ENCODE data around the gene POLR3K. TPM values are rescaled to one million over a fixed set of nuclear protein-coding genes. Genes with fewer than 3 reads are reported as not detected.
"Not testable (repeated sequence)": the region's sequence is repeated elsewhere in the genome, so short reads cannot be mapped to it uniquely, and the experiment has no call there.

The POLR3K gene
- total RNA-seq, 6 experiments from 2014 or later: 3.5 to 6.3 (median 4.3) TPM

DNA sequence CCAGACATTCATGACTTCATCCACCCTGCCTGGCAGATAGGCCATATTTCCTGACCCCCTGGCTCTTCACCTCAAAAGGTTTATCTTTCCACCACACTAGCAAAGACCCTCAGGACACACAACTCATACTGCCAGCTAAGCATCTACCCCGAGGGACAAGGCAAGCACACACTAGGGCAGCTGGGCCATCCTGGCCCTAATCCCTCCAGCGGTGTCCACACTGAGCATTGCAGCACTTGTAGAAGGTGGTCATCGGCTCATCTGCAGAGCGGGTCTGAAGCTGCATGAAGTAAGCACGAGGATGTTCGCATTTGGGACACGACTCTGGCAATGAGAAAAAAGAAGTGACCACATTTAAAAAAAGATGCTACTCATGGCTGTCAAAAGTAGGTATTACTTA, 6.2 kb downstream of the POLR3K start:
- WGBS (ENCODE audit: insufficient coverage, low coverage, low lambda C conversion rate, missing lambda C conversion rate): 92% methylated on average over 7 of the region's 7 CpGs
- no peak overlapping the region for H3K27ac ChIP-seq
- TF ChIP-seq POLR2A (IDR thresholded peaks at IDR 0.05) (no peak), CTCF (IDR thresholded peaks at IDR 0.05) (no peak)
- peaks cover 0 to 11% (median 2%) of the 10 kb centered on the region in 4 donors for H3K36me3 ChIP-seq
- ATAC-seq (no peak), DNase-seq (no peak)
- H3K4me1 ChIP-seq: peaks cover 0 to 16% (median 0%) of the 10 kb centered on the region in 4 donors
- H3K27me3 ChIP-seq: no peaks in the 10 kb centered on the region
- no peaks in the 10 kb centered on the region for H3K9me3 ChIP-seq
- H3K4me3 ChIP-seq: no peak overlapping the region
- intact Hi-C loops (cut with DNase I): no loop called here

- H3K4me3 ChIP-seq; H3K27me3 ChIP-seq; intact Hi-C loops (cut with DNase I); H3K9me3 ChIP-seq; DNase-seq; H3K27ac ChIP-seq; ATAC-seq: not testable (repeated sequence)
- 98% methylated on average over 7 of the region's 7 CpGs for WGBS (ENCODE audit: insufficient coverage, low coverage, low lambda C conversion rate, missing lambda C conversion rate)
- H3K4me1 ChIP-seq: peaks cover 0 to 12% (median 0%) of the 10 kb centered on the region in 4 donors
- H3K36me3 ChIP-seq: peaks cover 0 to 11% (median 2%) of the 10 kb centered on the region in 4 donors
Observed at GRCh38 chr16:46510-46909, 6.9 kb downstream of the POLR3K start.

DNA sequence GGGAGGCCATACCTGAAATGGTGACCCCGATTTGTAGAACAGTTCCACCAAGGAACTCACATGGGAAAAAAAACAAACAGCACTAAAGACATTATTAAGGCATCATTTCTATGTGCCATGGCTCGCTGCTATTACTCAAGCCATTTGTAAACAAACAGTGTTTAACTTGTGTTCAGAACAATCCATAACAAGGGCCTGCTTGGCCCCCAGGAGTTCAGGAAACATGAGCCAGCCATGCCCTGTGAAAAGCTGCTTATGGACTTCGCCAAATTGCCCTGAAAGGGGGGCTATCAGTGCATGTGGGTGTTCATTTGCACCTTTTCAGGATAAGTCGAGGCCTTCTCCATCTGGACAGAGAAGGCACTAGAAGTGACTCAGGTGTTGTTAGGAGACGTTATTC, 8.0 kb downstream of the POLR3K start:
- no peaks in the 10 kb centered on the region for H3K27me3 ChIP-seq
- H3K27ac ChIP-seq: no peak overlapping the region
- peak; percentile 75 to 85 (median 82) for ATAC-seq
- intact Hi-C loops (cut with DNase I): no loop called here
- DNase-seq: no peak
- no peaks in the 10 kb centered on the region for H3K9me3 ChIP-seq
- peaks cover 0 to 12% (median 0%) of the 10 kb centered on the region in 4 donors for H3K4me1 ChIP-seq
- no peak for TF ChIP-seq POLR2A (IDR thresholded peaks at IDR 0.05)
- TF ChIP-seq CTCF (IDR thresholded peaks at IDR 0.05): no peak
- 34% methylated on average over 5 of the region's 5 CpGs for WGBS (ENCODE audit: insufficient coverage, low coverage, low lambda C conversion rate, missing lambda C conversion rate)
- peaks cover 0 to 4% (median under 1%) of the 10 kb centered on the region in 4 donors for H3K36me3 ChIP-seq
- H3K4me3 ChIP-seq: no peak overlapping the region

- DNase-seq: no peak
- intact Hi-C loops (cut with DNase I): no loop called here
- ATAC-seq: no peak
- no peak overlapping the region for H3K27ac ChIP-seq
- H3K4me1 ChIP-seq: peaks cover 0 to 12% (median 0%) of the 10 kb centered on the region in 4 donors
- 93% methylated on average over 8 of the region's 8 CpGs for WGBS (ENCODE audit: insufficient coverage, low coverage, low lambda C conversion rate, missing lambda C conversion rate)
- H3K36me3 ChIP-seq: peaks cover 0 to 4% (median 0%) of the 10 kb centered on the region in 4 donors
- H3K9me3 ChIP-seq: no peaks in the 10 kb centered on the region
- H3K27me3 ChIP-seq: no peaks in the 10 kb centered on the region
- TF ChIP-seq CTCF (IDR thresholded peaks at IDR 0.05) (no peak), POLR2A (IDR thresholded peaks at IDR 0.05) (no peak)
- H3K4me3 ChIP-seq: no peak overlapping the region
Observed at GRCh38 chr16:44655-45054, 8.8 kb downstream of the POLR3K start.

DNA sequence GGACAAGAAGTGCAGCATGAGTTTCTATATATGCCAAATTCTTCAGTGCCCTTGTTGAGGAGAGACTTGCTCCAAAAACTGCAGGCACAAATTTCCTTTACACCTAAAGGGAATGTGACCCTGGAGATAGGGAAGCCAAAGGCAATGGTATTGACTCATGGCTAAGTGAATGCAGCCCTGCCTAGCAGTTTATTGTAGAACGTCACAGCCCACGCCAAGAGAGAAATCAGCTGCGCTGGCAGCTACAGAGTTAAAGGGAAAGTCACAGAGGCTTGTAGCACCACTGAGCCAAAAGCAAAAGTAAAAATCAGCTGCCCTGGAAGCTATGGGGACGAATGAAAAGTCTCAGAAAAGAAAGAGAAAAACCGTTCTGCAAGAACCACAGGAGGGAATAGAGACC, 10.1 kb downstream of the POLR3K start:
- no peak overlapping the region for H3K4me3 ChIP-seq
- DNase-seq: no peak
- H3K4me1 ChIP-seq: peaks cover 0 to 12% (median 0%) of the 10 kb centered on the region in 4 donors
- 80% methylated on average over 5 of the region's 5 CpGs for WGBS (ENCODE audit: insufficient coverage, low coverage, low lambda C conversion rate, missing lambda C conversion rate)
- no peak overlapping the region for H3K27ac ChIP-seq
- intact Hi-C loops (cut with DNase I): no loop called here
- peaks cover 0 to 4% (median 0%) of the 10 kb centered on the region in 4 donors for H3K36me3 ChIP-seq
- no peaks in the 10 kb centered on the region for H3K9me3 ChIP-seq
- H3K27me3 ChIP-seq: no peaks in the 10 kb centered on the region
- TF ChIP-seq POLR2A (IDR thresholded peaks at IDR 0.05) (no peak), CTCF (IDR thresholded peaks at IDR 0.05) (no peak)
- ATAC-seq: no peak
